ENCODE data around the gene C10orf120.

C10orf120 gene

GRCh38 chr10:122699796-122700455, at the start of gene C10orf120:
Gene C10orf120, minus strand, starts transcription at chr10:122699846. Its CDS starts 56 bp downstream, at chr10:122699790.
- DNase-seq (ENCODE audit: low read depth in 2 of 2), result no peak

DNA sequence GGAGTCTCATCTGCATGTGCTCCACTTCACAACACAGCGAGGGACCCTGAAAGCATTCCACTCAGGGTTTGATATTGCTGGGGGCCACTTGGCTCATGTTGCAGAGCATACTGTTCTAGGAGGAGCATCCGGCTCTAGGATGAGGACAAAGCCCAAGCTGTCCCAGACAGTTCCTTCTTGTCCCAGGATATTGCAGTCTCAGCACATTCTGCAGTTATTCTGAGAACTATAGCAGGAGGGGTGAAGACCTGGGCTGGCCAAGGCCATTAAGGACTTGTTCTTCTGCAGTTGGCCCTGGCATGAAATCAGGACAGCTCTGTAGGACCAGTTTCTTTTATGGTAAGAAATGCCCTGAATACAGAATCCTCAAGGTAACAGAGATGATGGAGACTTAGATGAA, 48.9 kb upstream of the C10orf120 start:
- no peak for DNase-seq (ENCODE audit: low read depth in 2 of 2)

DNA sequence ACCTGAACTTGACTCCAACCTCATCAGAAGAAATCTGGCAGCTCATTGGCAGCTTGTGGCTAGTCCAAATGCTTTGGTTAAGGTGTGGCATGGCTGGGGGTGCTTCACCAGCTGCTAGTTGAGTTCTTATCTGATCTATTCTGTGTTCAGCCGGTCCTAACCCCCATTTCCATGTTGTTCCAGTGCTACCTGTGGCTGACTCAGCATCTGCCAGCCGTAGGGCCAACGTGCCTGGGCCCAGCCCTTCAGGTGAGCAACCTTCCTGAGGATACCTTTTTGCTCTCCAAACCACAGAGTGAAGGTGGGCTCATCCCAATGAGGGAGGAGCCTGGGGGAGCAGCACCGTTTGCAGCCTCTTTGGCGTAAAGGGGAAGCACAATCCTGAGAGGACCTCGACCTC, 46.8 kb upstream of the C10orf120 start:
- no peak for DNase-seq (ENCODE audit: low read depth in 2 of 2)

DNA sequence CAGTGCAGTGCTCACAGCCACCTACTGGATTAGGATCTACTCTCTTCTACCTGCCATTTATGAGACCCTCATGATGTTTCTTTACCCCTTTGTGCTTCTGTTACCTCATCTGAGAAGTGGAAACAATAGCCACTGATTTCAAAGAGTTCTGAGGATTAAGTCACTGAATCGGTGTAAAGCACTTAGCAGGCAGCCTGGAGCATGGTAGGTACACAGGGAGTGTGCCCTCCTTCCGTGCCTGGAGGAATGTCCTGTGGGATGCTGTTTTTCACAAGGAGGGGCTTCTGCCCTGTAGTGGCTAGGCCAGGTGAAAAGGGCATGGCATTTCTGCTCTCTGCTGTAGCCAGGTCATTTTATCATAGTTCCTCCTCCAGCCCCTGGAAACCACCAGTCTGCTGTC, 44.6 kb upstream of the C10orf120 start:
- no peak for DNase-seq (ENCODE audit: low read depth in 2 of 2)

DNA sequence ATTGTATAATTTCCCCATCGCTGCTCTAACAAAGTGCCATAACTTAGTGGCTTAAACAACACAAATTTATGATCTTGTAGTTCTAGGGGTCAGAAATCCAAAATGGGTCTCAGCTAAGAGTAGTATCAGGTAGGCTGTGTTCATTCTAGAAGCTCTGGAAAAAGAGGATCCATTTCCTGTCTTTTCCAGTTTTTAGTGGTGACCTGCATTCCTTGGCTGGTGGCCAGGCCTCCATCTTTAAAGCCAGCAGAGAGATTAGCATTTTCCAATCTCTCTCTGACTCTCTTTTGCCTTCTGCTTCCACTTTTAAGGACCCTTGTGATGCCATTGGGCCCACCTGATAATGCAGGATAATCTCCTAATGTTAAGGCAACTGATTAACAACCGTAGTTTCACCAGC, 41.0 kb upstream of the C10orf120 start:
- DNase-seq (ENCODE audit: low read depth in 2 of 2), result no peak

- DNase-seq (ENCODE audit: low read depth in 2 of 2), result no peak
Measured at GRCh38 chr10:122738031-122738430, 38.4 kb upstream of the C10orf120 start.

GRCh38 chr10:122733931-122734665, 34.5 kb upstream of the C10orf120 start:
- no peak for DNase-seq (ENCODE audit: low read depth in 2 of 2)

- no peak for DNase-seq (ENCODE audit: low read depth in 2 of 2)
Measured at GRCh38 chr10:122733443-122733842, 33.8 kb upstream of the C10orf120 start.

DNA sequence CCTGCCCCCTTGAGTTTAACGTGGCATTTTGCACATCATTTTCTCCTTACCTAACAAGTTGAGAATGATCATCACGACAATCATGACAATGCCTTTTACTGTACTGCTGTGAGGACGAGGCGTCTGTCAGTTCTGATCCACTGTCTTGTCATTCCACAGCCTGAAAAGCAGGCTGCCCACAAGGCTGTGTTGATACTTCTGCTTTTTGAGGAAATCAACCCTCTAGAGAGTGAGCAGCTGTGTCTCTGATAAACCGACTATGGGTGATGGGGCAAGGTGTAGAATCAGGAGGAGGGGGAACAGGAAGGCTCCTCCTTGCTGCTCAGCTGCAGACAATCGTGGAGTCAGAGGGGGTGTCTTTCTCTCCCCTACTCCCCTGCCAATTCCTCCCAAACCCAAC, 30.6 kb upstream of the C10orf120 start:
- DNase-seq (ENCODE audit: low read depth in 2 of 2), result no peak

- DNase-seq (ENCODE audit: low read depth in 2 of 2), result no peak
Measured at GRCh38 chr10:122729126-122729525, 29.5 kb upstream of the C10orf120 start.

DNA sequence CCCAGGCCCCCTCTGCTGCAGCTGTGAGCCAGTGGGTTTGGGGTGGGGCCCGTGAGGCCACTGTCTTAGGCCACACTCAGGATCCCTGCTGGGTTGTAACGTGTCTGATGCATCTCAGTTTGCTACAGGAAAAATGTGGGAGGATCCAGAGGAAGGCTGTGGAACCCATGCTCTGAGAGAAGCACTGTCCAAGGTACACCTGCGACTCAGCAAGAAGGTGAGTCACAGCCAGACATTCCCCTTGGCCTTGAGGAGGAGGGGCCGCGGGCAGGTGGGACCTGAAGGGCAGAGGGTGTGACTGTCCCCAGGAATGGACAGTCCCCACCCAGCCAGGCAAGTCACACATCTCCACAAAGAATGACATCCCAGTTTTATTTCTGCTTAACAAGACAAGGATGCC, 27.8 kb upstream of the C10orf120 start:
- DNase-seq (ENCODE audit: low read depth in 2 of 2), result no peak

- DNase-seq (ENCODE audit: low read depth in 2 of 2), result no peak
Measured at GRCh38 chr10:122725768-122726167, 26.1 kb upstream of the C10orf120 start.

DNA sequence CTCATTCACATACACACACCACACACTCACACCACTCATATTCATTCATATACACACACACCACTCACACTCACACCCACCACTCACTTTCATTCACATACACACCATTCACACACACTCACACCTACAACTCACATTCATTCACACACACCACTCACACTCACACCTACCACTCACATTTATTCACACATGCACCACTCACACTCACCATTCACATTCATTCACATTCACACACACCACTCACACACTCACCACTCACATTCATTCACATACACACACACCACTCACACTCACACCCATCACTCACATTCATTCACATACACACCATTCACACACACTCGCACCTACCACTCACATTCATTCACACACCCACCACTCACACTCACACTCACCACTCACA, 25.4 kb upstream of the C10orf120 start:
- no peak for DNase-seq (ENCODE audit: low read depth in 2 of 2)

GRCh38 chr10:122721111-122721510, 21.5 kb upstream of the C10orf120 start:
- no peak for DNase-seq (ENCODE audit: low read depth in 2 of 2)

- no peak for DNase-seq (ENCODE audit: low read depth in 2 of 2)
Measured at GRCh38 chr10:122716025-122716424, 16.4 kb upstream of the C10orf120 start.

- DNase-seq (ENCODE audit: low read depth in 2 of 2), result no peak
Measured at GRCh38 chr10:122715576-122715975, 15.9 kb upstream of the C10orf120 start.

DNA sequence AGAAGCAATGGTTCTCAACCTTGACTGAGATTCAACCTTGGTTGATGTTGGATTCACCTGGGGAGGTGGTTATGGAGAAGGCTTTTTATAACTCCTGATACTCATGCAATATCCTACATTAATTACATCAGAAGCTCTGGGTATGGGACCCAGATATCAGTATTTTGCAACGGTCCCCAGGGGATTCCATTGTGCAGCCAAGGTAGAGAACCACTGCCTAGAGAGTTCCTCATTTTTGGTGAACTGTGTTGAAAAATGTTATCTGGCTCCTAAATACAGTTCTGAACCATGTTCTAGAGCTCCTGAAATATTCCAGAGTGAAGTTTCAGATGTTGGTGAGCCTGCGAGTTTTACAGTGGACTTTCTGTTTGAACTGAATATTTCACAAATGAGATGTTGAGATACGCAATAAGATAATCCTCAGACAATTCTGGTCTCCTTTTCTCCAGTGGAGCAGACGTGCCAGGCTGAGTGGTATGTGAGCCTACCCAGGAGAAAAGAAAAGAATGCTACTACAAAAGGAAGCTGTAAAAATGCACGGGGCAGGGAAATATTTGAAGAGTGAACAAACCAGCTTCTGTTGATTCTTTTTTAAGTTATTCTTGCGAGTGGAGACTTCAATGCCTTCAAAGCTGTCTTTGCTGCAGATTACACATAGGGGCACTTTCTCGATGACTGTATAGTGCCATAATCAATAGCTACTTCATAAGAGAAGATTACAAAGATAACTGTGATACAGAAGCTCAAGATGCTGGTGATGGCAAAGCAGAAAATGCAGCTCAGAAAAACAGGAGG, 13.6 kb upstream of the C10orf120 start:
- no peak for DNase-seq (ENCODE audit: low read depth in 2 of 2)

GRCh38 chr10:122710576-122710975, 10.9 kb upstream of the C10orf120 start:
- no peak for DNase-seq (ENCODE audit: low read depth in 2 of 2)

- no peak for DNase-seq (ENCODE audit: low read depth in 2 of 2)
Measured at GRCh38 chr10:122709971-122710370, 10.3 kb upstream of the C10orf120 start.

- no peak for DNase-seq (ENCODE audit: low read depth in 2 of 2)
Measured at GRCh38 chr10:122707535-122707934, 7.9 kb upstream of the C10orf120 start.

GRCh38 chr10:122706947-122707346, 7.3 kb upstream of the C10orf120 start:
- no peak for DNase-seq (ENCODE audit: low read depth in 2 of 2)

DNA sequence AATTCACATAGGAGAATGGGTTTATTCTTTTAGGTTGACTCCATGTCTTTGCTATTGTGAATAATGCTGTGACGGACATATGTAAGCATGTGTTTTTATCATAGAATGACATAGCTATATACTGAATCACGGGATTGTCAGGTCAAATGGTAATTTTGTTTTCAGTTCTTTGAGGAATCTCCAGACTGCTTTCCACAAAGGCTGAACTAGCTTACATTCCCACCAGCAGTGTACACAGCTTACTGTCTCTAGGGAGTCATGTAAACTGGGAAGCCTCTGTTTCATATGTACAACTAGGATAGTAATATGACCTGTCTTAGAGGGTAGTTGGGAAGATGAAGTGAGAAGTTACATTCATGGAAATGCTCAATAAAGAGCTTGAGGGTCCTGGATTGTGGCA, 6.8 kb upstream of the C10orf120 start:
- DNase-seq (ENCODE audit: low read depth in 2 of 2), result no peak

Measured in stimulated activated CD8-positive, alpha-beta memory T cell treated with anti-CD3 and anti-CD28 coated beads, Interleukin-7, amount 100 ng/mL, for 1 hour (primary cell).